Right hindlimb (tissue), 1 donor: ENCODE results near the gene TTC29.
A peak's percentile ranks its signal among the peaks of the same experiment; 100 is the strongest.
"Not testable (repeated sequence)": the region's sequence is repeated elsewhere in the genome, so short reads cannot be mapped to it uniquely, and the experiment has no call there.

Source experiments
- DNase-seq: peaks from one replicate; pipeline ENCODE4 v3.0.0-alpha.2; 2018

Gene TTC29

DNA sequence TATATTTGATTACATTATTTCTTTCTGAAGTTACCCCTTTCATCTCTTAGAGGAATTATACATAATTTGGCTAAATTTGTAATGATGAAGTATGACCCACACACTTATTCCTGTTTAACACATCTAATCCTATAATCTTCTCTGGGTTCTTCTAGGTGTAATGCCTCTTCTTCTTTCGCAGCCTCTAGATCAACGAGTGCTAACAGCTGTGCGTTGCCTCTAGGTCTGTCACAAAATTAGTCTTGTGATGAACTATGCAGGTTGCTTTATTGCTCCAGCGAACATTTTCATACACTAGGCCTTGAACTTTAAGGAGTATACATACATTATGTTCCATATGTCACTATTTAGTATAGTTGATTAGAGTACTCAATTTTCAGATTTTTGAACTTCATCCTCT is 89.9 kb downstream of the TTC29 start:
- no peak for DNase-seq

DNA sequence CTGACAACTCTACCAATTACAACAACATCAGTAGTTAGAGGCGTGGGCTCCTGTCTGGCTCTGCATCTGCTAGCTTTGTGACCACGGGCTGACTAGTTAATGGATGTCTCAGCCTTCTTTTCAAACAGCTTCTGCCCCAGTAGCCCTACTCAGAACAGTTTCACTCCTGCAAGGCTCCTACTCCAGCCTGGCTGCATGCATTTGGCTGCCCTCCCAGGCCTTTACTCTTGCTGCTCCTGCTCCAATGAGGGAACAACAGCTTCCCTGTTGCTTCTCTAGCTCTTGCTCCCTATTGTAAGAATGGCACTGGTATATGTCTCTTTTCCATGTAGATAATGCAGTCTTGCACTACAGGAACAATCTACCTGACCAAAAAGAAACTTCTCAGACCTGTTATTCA is 93.3 kb downstream of the TTC29 start:
- no peak for DNase-seq

DNA sequence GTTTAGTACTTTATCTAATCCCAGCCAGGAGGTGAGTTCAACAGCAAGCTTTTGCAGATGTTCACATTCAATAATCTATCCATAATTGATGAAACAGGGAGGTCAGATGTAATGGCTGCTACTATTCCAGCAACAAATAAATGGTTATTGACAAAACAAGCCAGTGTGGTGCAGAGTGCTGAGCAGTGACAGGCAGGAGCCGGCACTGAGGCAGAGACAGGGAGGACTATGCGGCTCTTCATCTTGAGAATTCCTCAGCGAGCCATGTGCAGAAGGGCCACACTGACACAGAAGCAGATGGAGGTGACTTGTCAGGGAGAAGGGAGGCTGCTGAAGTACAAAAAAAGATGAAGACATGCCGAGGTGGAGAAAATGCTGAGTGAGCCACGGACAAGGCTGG is 98.3 kb downstream of the TTC29 start:
- DNase-seq: no peak

DNA sequence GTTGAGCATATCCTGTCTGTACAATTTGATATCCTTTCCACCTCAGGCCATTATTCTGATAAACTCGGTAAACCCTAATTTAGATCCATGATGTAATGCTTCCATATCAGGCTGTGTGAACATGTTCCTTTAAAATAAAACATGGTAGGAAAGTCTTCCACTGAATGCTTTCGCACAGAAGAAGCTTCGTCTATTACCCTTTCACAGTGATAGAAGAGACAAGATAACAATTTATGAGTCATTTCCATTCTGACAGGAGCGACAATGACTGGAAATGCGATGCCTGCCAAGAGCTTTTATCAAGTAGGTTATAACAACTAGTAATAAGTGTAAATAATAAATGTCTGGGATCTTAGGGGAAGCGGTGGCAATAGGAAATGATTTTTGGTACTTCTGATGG is 98.8 kb downstream of the TTC29 start:
- no peak for DNase-seq

DNA sequence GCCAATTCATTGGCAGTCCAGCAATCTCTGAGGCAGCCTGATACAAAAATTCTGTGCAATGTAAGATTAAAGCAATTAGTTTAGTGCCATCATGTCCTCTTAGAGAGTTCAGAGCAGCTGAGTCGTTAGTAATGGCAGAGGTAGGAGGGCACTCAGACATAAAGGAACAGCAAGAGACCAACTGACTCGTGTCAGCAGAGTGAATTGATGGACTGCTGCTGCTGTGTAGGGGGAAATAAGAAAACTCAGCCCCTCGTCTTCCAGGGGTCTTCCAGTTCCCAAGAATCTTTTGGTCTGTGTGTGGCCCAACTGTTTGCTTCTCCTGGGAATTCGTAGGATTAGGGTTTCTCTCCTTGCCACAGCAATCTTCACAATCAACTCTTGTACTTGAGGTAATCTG is 100.9 kb downstream of the TTC29 start:
- no peak for DNase-seq

DNA sequence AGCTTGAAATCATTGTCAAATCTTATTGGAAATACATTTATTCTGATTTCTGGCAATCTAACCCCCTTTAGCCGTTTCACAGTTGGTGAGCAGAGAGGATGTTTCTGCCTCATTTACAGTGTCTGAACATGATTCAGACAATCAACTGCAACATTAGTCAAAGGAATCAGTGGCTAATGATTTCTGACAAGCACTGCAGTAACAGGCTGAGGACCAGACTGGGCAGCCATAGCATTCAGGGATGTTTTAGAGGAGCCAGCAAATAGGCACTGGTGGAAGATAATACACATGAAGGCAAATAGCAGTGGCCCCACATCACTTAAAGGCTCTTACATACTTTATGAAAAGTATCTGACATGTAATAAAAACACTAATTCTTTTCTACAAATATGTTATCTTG is 102.8 kb downstream of the TTC29 start:
- DNase-seq: no peak

DNA sequence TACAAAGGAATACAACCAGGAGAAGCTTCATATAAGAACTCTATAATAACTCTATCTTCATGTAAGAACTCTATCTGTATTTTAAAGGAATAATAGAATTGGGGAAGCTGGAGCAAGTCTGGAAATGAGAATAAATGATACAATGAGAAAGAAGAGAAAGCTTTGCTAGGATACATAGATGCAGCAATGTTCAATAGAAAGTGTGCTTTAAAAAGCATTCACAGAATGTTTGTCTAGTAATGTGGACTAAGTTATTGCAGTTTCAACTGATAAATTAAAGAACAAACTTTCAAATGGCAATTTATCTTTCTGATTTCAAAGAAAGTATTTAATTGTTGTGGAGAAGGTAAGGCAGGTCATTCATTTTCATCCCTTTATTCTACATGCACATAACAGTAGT is 104.9 kb downstream of the TTC29 start:
- DNase-seq: no peak

DNA sequence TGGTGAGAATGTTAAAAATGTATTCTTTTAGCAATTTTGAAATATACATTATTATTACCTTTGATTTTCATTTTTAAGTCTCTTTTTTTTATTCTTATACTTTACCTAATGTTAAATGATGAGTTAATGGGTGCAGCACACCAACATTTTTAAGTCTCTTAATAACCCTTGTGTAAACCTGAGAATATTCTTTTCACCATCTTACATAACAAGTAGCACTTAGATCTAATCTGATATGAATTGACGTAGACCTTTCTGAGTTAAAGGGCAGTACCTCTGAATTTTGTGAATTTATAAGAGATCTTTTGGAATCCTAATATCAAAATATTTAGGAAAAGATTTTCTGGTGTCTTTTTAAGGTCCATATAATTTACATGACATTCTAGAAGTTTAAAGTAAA is 110.6 kb downstream of the TTC29 start:
- DNase-seq: no peak

DNA sequence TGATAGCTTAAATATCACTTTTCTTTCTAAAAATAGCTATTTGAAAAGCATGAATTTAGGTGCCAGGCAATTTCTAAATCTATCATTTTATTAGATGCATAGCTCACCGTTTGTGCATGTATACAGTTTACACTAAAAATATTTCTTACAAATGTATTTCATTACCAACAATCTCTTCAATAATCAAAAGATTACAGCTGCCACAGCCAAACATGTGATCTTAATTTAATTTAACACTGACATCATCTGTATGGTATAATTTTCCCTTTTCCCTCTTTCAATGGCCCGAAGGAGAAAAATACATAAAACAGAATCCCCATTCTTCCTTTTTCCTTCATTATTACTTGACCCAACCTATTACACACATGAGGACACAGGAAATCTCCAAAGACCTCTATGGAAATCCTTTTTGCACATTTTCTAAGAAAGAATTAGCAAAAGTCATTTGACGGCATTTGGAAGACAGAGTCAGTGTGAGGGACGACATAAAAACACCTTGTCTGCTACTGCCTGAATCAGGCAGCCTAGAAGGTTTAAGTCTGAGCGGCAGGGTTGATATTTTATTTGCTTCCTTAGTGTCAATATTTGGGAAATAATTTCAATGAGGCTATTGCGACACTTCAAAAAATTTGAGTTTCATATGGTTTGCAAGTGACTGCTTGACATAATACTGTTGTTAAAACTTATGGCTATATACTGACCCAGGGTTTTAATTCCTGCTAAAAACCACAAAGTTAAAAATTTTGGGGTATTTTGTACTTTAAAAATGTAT is 111.2 kb downstream of the TTC29 start:
- DNase-seq: no peak

DNA sequence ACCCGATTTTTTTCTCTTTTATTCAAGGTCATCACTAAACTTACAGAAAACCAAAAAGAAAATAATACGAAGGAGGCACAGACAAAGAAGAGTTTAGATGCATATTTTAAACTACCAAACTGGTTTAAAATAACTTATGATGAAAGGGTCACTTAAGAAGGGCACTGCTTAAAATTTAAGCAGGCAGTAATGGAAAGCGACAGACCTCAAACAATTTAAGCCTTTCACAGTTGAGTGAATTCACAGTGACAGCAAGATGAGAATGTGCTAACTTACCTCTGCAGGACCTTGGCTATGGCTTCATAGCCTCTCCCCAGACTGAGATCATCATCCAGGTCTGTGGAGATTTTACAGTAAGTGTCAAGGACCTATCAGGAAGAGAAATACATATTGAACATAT is 112.1 kb downstream of the TTC29 start:
- DNase-seq: no peak

DNA sequence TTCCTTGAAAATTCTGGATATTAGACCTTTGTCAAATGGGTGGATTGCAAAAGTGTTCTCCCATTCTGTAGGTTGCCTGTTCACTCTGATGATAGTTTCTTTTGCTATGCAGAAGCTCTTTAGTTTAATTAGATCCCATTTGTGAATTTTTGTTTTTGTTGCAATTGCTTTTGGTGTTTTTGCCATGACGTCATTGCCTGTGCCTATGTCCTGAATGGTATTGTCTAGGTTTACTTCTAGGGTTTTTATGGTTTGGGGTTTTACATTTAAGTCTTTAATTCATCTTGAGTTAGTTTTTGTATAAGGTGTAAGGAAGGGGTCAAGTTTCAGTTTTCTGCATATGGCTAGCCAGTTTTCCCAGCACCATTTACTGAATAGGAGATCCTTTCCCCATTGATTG is 122.7 kb downstream of the TTC29 start:
- DNase-seq: not testable (repeated sequence)

DNA sequence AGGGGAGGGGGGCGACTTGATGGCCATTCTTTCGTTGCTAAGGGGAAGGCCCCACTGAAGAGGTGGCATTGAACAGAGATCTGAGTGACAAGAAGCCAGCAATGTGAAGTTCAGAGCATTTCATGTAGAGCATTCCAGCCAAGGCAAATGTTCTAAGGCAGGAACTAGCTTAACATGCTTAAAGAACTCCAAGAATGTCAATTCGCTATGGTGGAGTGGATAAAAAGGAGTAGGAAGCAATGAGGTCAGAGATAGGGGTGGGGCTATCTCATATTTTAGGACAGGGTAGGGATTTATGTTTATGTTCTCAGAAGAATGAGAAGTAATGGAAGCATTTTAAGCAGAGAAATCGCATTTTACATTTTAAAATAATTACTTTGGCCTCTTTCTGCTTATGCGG is 130.9 kb downstream of the TTC29 start:
- no peak for DNase-seq

DNA sequence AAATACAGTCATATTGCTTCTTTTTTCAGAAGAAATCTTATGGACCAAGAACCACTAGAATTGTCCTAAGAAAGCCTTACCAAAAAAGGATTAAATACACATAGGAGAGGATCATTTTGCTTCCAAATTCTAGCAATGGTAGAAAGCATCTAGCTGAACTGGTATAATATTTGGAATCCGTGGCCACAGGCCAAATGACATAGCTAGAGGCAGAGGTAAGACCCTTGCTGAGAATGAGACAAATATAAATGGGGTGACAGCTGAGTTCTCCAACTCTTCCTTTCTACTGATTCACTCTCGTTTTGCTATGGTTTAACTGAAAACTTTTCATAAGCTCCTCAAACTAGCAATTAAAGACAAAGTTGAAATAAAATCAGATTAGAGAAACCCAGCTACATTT is 150.0 kb downstream of the TTC29 start:
- DNase-seq: no peak

DNA sequence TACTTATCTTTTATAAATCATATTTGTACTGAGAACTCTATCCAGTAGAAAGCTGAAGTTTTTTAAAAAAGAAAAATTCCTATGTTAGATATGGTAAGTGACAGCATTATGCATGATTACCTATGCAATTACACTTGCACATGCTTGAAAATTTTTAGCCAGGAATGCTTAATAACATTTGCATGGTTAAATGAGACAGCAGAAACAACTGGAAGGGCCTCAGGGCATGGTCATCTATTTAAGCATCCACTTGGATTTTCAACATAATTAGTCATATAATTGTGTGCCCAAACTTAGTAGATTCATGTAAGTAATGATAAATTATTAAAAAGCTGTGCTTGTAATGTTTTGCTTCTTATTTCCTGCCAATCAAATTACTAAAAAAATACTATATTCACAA is 151.9 kb downstream of the TTC29 start:
- DNase-seq: no peak

DNA sequence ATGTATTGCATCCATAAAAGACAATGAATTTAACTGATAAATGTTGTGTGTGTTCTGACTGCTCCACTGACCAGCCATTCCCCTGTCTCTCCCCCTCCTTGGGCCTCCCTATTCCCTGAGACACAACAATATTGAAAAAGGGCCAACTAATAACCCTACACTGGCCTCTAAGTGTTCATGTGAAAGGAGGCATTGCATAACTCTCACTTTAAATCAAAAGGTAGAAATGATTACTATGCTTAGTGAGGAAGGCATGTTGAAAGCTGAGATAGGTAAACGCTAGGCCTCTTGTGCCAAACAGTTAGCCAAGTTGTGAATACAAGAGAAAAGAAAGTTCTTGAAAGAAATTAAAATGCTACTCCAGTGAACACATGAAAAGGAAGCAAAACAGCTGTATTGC is 154.2 kb downstream of the TTC29 start:
- no peak for DNase-seq

DNA sequence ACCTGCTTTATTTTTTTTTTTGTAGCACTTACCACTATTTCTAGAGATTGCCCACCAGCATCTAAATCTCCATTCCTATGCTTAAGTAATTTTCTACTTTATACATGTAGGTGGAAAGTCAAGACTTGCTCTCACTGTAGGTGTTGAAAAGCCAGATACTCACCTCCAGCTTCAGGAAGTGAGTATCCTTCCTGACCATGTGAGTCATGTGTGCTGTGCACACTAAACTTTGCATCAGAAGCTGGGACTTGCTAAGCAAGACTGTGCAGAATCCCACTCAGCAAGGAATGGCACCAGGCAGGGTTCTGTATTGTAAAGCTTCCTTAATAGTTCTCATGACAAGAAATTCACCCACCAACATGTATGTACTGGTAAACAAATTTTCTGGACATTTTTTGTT is 155.1 kb downstream of the TTC29 start:
- no peak for DNase-seq

DNA sequence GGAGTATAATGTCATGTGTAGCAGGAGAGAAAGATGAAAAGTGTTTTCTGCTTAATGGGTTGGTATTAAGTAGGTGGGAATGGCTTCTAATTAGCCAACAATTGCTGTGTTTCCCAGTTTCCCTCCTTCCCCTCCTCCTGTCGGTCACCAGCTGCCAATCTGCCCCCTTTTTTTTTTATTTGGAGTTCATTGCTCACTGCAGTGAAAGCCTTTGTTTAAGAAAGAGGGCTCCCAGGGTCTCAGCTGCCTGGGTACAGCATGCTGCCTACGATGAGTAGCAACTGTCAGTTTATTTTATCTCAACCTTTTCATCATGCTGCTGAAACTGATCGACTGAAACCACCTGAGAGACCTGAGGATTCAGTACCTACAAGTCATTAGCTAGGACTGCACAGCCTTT is 157.9 kb downstream of the TTC29 start:
- no peak for DNase-seq

DNA sequence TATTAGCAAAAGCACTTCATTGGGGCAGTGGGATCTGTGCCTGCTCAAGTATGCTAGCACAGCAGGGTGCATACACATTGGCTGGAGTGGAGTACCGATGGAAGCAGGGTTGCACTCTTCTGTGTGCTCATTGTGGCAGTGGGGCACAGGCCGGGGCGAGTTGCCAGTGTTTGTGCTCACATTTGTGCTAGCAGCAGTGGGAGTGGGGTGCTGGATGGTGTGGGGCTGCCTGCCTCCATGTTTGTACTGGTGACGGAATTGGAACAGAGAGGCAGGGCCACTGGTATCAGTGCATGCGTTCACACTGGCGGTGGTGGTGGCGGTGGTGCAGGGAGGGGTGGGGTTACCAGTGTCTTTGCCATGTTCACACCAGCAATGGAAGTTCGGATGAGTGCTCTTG is 169.0 kb downstream of the TTC29 start:
- DNase-seq: no peak

DNA sequence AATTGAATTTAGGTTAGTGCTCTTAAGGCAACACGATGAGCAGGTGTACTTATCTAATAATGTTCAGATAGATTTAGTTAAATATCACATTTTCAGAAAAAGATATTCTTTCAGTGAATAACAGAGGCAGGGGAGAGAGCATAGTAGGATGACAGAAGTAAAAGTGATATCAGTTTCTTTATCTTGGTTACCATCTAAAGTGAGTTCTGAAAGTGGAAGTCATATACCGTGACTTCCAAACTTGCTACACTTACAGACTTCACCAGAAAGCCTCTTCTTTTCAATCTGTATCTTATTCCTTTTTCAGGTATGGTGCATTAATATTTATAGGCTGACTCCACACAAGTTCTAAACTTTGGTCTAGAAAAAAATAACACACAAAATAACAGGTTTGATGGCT is 182.1 kb downstream of the TTC29 start:
- no peak for DNase-seq

DNA sequence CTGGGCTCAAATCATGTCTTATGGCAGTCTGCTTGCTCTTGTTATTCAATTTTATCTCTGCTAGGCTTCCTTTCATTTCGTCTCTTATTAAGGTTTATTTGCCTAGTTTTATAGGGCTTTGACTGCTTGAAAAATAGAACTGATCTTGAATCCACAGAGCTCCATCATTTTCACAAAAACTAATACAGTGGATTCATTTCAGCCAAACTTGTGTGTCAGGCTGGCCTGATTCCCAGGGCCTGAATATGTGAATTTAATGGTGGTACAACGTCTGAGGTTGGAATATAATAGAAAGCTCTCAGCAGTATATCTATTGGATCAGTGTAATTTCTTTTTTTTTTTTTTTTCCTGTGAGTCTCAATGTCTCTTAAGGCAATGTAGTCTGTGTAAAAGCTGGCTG is 183.6 kb downstream of the TTC29 start:
- DNase-seq: peak; percentile 33

DNA sequence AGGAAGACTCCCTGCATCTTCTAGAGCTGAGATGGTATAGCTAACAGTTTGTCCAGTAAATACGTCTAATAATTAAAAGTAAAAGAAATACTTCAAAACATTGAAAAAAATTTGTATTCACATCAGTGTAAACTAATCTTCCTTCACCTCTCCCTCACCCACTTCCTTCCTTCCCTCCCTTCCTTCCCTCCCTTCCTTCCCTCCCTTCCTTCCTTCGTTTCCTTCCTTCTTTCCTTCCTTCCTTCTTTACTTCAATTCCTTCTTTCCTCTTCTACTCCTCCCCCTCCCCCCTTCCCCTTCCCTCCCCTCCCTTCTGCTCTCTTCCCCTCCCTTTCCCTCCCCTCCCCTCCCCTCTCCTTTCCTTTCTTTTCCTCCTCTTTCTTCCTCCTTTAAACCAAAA is 203.2 kb downstream of the TTC29 start:
- DNase-seq: no peak

DNA sequence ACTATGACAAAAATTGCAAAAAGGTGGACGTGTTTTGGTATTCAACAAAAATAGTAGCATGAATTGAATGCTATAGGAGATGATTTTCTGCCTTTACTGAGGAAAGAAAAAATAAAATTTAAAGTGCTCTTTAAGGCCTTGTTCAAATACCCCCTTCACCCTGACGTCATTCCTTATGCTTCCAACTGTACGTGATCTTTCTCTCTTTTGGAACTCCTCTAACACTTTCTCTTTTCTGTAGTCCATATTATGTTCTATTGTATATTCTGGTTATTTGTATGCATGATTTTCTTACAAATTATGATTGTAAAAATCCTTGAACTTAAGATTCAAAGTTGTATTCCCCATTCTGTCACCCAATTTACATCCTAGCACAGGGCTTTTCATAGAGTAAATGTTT is 206.5 kb downstream of the TTC29 start:
- no peak for DNase-seq

DNA sequence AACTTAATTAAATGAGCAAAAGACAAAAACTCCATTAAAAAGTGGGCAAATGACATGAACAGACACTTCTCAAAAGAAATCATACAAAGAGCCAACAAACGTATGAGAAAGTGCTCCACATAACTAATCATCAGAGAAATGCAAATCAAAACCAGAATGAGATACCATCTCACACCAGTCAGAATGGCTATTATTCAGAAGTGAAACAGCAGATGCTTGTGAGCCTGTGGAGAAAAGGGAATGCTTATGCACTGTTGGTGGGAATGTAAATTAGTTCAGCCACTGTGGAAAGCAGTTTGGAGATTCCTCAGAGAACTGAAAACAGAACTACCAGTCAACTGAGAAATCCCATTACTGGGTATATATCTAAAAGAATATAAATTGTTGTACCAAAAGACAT is 222.1 kb downstream of the TTC29 start:
- not testable (repeated sequence) for DNase-seq

DNA sequence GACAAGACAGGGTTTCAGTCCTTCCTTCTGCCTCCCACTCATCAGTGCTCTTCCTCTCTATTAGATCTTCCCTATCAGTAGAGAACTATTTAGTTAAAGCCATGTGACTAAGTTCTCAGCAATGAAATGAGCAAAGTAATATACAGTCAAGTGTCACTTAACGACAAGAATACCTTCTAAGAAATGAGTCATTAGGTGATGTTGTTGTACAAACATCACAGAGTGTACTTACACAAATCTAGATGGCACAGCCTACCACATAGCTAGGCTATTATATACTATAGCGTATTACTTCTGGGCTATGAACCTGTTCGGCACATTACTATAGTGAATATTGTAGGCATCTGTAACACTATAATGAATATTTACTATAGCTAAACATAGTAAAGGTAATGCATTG is 235.7 kb downstream of the TTC29 start:
- no peak for DNase-seq

DNA sequence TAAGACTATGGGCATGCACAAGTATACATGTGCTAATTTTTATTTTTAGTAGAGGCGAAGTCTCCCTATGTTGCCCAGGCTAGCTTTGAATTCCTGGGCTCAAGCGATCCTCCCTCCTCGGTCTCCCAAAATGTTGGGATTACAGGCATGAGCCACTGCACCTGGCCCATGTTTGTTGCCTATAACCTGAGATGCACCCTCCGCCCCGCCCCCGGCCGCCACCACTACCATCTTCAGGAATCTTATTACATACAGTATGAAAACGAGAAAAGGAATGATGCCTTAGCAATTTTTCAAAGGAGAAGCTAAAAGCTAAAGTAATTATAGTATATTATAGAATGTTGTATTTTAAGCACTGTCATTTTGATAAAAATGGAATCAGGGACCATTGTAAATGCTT is 245.8 kb downstream of the TTC29 start:
- no peak for DNase-seq
